Measurements from ENCODE around the gene CCDC13. TPM values are rescaled to one million over a fixed set of nuclear protein-coding genes. Genes with fewer than 3 reads are reported as not detected.

The CCDC13 gene
- total and polyA plus RNA-seq, 2 experiments from 2014 or later, result 0.27 to 0.45 TPM

DNA sequence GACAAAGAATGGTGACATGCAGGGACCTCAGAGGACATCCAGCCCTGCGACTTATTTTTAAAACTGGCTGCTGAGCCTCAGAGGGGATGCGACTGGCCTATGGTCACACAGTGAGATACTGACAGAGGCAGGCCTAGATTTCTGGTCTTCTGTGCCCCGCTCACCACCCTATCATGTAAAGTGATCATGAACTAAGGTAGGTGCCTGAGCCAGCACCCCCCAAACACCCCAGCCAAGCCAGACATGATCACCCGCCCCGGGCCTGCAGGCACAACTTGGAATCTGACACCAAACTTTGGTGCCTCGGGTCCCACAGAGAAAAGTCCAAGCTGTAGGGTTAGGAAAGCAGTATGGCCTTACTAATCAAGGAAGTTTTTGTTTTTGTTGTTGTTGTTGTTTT lies 36.5 kb downstream of the CCDC13 start (continued):
- TF ChIP-seq, protein P1, sequence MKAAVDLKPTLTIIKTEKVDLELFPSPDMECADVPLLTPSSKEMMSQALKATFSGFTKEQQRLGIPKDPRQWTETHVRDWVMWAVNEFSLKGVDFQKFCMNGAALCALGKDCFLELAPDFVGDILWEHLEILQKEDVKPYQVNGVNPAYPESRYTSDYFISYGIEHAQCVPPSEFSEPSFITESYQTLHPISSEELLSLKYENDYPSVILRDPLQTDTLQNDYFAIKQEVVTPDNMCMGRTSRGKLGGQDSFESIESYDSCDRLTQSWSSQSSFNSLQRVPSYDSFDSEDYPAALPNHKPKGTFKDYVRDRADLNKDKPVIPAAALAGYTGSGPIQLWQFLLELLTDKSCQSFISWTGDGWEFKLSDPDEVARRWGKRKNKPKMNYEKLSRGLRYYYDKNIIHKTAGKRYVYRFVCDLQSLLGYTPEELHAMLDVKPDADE (IDR thresholded peaks at IDR 0.05), result no peak
- no peak for TF ChIP-seq ZNF114 (CRISPR knock-in tag; IDR thresholded peaks at IDR 0.05)
- no peak for TF ChIP-seq STAT1 (IDR thresholded peaks at IDR 0.05; ENCODE audit: unreplicated experiment)
- no peak for TF ChIP-seq NANOG (IDR thresholded peaks at IDR 0.05; ENCODE audit: borderline replicate concordance)
- TF ChIP-seq POLR2AphosphoS5 (IDR thresholded peaks at IDR 0.05; ENCODE audit: low read depth), result no peak

DNA sequence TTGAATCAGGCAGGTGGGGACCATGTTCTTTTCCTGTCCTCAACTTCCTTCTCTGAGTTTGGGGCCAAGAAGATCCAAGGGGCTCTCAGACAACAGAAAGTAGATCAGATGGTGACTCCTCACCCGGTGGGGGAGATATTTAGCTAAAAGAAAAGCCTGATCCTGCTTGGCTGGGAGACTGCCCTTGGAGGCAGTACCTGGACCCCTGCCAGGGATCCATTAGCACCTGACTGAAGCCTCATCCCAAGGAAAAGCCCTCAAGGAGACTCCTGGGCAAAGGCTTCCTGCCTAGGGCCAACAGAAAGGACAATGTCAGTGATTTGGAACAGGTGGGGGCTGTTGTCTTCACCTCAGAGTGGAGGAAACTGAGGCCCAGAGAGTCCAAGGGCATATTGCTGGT lies 37.0 kb downstream of the CCDC13 start:
- no peak overlapping the region for H3K4me3 Mint-ChIP-seq
- ATAC-seq (peak; percentile 61), DNase-seq (ENCODE audit: low spot score) (no peak)
- no peak overlapping the region for H3K27ac Mint-ChIP-seq
- no peaks in the 10 kb centered on the region for H3K36me3 ChIP-seq (ENCODE audit: insufficient read depth)
- no peaks in the 10 kb centered on the region for H3K27me3 ChIP-seq (ENCODE audit: insufficient read depth)
- no peaks in the 10 kb centered on the region for H3K36me3 Mint-ChIP-seq (ENCODE audit: low read depth)
- peaks cover 15% of the 10 kb centered on the region for H3K4me1 ChIP-seq (ENCODE audit: insufficient read depth)
- H3K9me3 Mint-ChIP-seq, result peaks cover 6% of the 10 kb centered on the region; the same call in 1 of the 3 replicates
- H2AFZ ChIP-seq, result no peak overlapping the region
- no peak overlapping the region for H3K27ac ChIP-seq (ENCODE audit: low read depth)
- no peaks in the 10 kb centered on the region for H4K20me1 ChIP-seq (replicated peaks; ENCODE audit: insufficient read depth)
- no peak for TF ChIP-seq ZNF331 (CRISPR knock-in tag; IDR thresholded peaks at IDR 0.05; ENCODE audit: low read depth)
- TF ChIP-seq, protein P2, sequence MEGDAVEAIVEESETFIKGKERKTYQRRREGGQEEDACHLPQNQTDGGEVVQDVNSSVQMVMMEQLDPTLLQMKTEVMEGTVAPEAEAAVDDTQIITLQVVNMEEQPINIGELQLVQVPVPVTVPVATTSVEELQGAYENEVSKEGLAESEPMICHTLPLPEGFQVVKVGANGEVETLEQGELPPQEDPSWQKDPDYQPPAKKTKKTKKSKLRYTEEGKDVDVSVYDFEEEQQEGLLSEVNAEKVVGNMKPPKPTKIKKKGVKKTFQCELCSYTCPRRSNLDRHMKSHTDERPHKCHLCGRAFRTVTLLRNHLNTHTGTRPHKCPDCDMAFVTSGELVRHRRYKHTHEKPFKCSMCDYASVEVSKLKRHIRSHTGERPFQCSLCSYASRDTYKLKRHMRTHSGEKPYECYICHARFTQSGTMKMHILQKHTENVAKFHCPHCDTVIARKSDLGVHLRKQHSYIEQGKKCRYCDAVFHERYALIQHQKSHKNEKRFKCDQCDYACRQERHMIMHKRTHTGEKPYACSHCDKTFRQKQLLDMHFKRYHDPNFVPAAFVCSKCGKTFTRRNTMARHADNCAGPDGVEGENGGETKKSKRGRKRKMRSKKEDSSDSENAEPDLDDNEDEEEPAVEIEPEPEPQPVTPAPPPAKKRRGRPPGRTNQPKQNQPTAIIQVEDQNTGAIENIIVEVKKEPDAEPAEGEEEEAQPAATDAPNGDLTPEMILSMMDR (conservative IDR thresholded peaks at IDR 0.05; ENCODE audit: low read depth in 2 of 2), result no peak
- TF ChIP-seq, protein P3, sequence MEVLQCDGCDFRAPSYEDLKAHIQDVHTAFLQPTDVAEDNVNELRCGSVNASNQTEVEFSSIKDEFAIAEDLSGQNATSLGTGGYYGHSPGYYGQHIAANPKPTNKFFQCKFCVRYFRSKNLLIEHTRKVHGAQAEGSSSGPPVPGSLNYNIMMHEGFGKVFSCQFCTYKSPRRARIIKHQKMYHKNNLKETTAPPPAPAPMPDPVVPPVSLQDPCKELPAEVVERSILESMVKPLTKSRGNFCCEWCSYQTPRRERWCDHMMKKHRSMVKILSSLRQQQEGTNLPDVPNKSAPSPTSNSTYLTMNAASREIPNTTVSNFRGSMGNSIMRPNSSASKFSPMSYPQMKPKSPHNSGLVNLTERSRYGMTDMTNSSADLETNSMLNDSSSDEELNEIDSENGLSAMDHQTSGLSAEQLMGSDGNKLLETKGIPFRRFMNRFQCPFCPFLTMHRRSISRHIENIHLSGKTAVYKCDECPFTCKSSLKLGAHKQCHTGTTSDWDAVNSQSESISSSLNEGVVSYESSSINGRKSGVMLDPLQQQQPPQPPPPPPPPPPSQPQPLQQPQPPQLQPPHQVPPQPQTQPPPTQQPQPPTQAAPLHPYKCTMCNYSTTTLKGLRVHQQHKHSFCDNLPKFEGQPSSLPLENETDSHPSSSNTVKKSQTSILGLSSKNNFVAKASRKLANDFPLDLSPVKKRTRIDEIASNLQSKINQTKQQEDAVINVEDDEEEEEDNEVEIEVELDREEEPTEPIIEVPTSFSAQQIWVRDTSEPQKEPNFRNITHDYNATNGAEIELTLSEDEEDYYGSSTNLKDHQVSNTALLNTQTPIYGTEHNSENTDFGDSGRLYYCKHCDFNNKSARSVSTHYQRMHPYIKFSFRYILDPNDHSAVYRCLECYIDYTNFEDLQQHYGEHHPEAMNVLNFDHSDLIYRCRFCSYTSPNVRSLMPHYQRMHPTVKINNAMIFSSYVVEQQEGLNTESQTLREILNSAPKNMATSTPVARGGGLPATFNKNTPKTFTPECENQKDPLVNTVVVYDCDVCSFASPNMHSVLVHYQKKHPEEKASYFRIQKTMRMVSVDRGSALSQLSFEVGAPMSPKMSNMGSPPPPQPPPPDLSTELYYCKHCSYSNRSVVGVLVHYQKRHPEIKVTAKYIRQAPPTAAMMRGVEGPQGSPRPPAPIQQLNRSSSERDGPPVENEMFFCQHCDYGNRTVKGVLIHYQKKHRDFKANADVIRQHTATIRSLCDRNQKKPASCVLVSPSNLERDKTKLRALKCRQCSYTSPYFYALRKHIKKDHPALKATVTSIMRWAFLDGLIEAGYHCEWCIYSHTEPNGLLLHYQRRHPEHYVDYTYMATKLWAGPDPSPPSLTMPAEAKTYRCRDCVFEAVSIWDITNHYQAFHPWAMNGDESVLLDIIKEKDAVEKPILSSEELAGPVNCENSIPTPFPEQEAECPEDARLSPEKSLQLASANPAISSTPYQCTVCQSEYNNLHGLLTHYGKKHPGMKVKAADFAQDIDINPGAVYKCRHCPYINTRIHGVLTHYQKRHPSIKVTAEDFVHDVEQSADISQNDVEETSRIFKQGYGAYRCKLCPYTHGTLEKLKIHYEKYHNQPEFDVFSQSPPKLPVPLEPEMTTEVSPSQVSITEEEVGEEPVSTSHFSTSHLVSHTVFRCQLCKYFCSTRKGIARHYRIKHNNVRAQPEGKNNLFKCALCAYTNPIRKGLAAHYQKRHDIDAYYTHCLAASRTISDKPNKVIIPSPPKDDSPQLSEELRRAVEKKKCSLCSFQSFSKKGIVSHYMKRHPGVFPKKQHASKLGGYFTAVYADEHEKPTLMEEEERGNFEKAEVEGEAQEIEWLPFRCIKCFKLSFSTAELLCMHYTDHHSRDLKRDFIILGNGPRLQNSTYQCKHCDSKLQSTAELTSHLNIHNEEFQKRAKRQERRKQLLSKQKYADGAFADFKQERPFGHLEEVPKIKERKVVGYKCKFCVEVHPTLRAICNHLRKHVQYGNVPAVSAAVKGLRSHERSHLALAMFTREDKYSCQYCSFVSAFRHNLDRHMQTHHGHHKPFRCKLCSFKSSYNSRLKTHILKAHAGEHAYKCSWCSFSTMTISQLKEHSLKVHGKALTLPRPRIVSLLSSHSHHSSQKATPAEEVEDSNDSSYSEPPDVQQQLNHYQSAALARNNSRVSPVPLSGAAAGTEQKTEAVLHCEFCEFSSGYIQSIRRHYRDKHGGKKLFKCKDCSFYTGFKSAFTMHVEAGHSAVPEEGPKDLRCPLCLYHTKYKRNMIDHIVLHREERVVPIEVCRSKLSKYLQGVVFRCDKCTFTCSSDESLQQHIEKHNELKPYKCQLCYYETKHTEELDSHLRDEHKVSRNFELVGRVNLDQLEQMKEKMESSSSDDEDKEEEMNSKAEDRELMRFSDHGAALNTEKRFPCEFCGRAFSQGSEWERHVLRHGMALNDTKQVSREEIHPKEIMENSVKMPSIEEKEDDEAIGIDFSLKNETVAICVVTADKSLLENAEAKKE (CRISPR knock-in tag; IDR thresholded peaks at IDR 0.05), result peak; percentile 54; the same call in 1 of the 2 replicates
- peaks cover 5% of the 10 kb centered on the region; the same call in 1 of the 2 replicates for H3K9me2 ChIP-seq (ENCODE audit: insufficient read depth)
- H3K27me3 Mint-ChIP-seq (ENCODE audit: insufficient read depth, low read depth, poor library complexity), result peaks cover 12% of the 10 kb centered on the region
- H3K4me1 Mint-ChIP-seq, result peaks cover 34% of the 10 kb centered on the region
- H3F3A ChIP-seq (replicated peaks; ENCODE audit: low read depth), result no peaks in the 10 kb centered on the region
- H3K79me2 ChIP-seq (replicated peaks; ENCODE audit: insufficient read depth), result no peaks in the 10 kb centered on the region
- no peak overlapping the region for H3K4me3 ChIP-seq
- no peak overlapping the region for H3K4me2 ChIP-seq
